ENCODE data around the gene ITPKB. TPM values are rescaled to one million over a fixed set of nuclear protein-coding genes. Genes with fewer than 3 reads are reported as not detected.
A peak's percentile ranks its signal among the peaks of the same experiment; 100 is the strongest.

The ITPKB gene
- total and polyA plus RNA-seq, 7 donors = 1.4 to 80.9 (median 52.4) TPM

- TF ChIP-seq POLR2AphosphoS5 (IDR thresholded peaks at IDR 0.05) (peak; percentile 69 to 91 (median 80)), POLR2A (IDR thresholded peaks at IDR 0.05) (peak in 1 of 2 donors; percentile 12), EP300 (IDR thresholded peaks at IDR 0.05) (peak; percentile 30 to 96 (median 64))
- TF ChIP-seq, protein P1, sequence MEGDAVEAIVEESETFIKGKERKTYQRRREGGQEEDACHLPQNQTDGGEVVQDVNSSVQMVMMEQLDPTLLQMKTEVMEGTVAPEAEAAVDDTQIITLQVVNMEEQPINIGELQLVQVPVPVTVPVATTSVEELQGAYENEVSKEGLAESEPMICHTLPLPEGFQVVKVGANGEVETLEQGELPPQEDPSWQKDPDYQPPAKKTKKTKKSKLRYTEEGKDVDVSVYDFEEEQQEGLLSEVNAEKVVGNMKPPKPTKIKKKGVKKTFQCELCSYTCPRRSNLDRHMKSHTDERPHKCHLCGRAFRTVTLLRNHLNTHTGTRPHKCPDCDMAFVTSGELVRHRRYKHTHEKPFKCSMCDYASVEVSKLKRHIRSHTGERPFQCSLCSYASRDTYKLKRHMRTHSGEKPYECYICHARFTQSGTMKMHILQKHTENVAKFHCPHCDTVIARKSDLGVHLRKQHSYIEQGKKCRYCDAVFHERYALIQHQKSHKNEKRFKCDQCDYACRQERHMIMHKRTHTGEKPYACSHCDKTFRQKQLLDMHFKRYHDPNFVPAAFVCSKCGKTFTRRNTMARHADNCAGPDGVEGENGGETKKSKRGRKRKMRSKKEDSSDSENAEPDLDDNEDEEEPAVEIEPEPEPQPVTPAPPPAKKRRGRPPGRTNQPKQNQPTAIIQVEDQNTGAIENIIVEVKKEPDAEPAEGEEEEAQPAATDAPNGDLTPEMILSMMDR (IDR thresholded peaks at IDR 0.05) = no peak
- Histone ChIP-seq H3K27me3 (no peaks in the 10 kb centered on the region), H3K4me1 (peaks cover 0 to 100% (median 58%) of the 10 kb centered on the region in 4 donors), H3K4me3 (no peak overlapping the region), H3K9me3 (no peaks in the 10 kb centered on the region), H3K36me3 (no peaks in the 10 kb centered on the region), H3K27ac (peak overlapping the region in 1 of 4 donors; percentile 90)
- intact Hi-C loops (cut with DNase I) = loop anchor here (2.0 kb wide), 1 partner anchor 13 kb away; no protein-coding TSS in a partner anchor
- DNase-seq = peak; percentile 97
- WGBS, 2 donors = 54 to 80% methylated on average over 13 of the region's 13 CpGs
These were observed 61.8 kb downstream of the ITPKB start for GRCh38 chr1:226677027-226678020.

DNA sequence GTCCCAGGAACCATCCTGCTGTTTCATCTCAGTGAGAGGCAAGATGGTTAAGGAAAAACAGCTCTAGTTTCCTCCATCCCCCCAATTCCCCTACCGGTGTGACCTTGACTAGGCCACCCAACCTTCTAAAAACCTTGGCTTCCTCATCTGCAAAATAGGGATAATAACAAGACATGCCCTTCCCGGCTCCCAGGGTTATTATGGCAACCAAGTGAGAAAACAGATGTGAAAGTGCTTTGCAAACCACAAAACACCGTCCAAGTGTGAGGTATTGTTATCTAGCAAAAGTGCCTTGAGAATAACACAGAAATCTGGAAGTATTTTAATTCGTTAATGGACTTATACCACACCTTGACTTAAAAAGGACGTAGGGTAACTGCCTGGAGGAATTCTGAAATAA is 62.7 kb downstream of the ITPKB start:
- Histone ChIP-seq H3K4me3 (no peak overlapping the region), H3K27me3 (no peaks in the 10 kb centered on the region), H3K36me3 (no peaks in the 10 kb centered on the region), H3K9me3 (no peaks in the 10 kb centered on the region), H3K4me1 (peaks cover 0 to 98% (median 50%) of the 10 kb centered on the region in 4 donors), H3K27ac (peak overlapping the region in 1 of 4 donors; percentile 90)
- WGBS, 2 donors = 41 to 74% methylated on average over 5 of the region's 5 CpGs
- peak; percentile 51 for DNase-seq
- TF ChIP-seq, protein P1 (IDR thresholded peaks at IDR 0.05) = no peak
- TF ChIP-seq POLR2A (IDR thresholded peaks at IDR 0.05) (no peak), POLR2AphosphoS5 (IDR thresholded peaks at IDR 0.05) (no peak), EP300 (IDR thresholded peaks at IDR 0.05) (no peak)
- intact Hi-C loops (cut with DNase I) = no loop called here

- Histone ChIP-seq H3K9me3 (no peaks in the 10 kb centered on the region), H3K36me3 (no peaks in the 10 kb centered on the region), H3K4me3 (no peak overlapping the region), H3K27ac (peak overlapping the region in 1 of 4 donors; percentile 90), H3K4me1 (peaks cover 0 to 98% (median 47%) of the 10 kb centered on the region in 4 donors), H3K27me3 (no peaks in the 10 kb centered on the region)
- TF ChIP-seq POLR2A (IDR thresholded peaks at IDR 0.05) (no peak), EP300 (IDR thresholded peaks at IDR 0.05) (no peak), POLR2AphosphoS5 (IDR thresholded peaks at IDR 0.05) (no peak)
- TF ChIP-seq, protein P1 (IDR thresholded peaks at IDR 0.05) = no peak
- 63 to 81% methylated on average over 7 of the region's 7 CpGs for WGBS, 2 donors
- intact Hi-C loops (cut with DNase I) = no loop called here
- peak; percentile 38 for DNase-seq
These were observed 63.2 kb downstream of the ITPKB start for GRCh38 chr1:226675715-226676357.

- H3K9me3 ChIP-seq = no peaks in the 10 kb centered on the region
- no peaks in the 10 kb centered on the region for H3K27me3 ChIP-seq
- intact Hi-C loops (cut with DNase I) = no loop called here
- H3K4me1 ChIP-seq = peaks cover 0 to 98% (median 43%) of the 10 kb centered on the region in 4 donors
- no peak overlapping the region for H3K4me3 ChIP-seq
- peak; percentile 85 for DNase-seq
- H3K27ac ChIP-seq = peak overlapping the region in 1 of 4 donors; percentile 90
- no peaks in the 10 kb centered on the region for H3K36me3 ChIP-seq
- 35 to 65% methylated on average over 17 of the region's 17 CpGs for WGBS, 2 donors
- peak in 1 of 4 donors; percentile 30 for TF ChIP-seq POLR2AphosphoS5 (IDR thresholded peaks at IDR 0.05)
- TF ChIP-seq POLR2A (IDR thresholded peaks at IDR 0.05) = no peak
These were observed 64.0 kb downstream of the ITPKB start for GRCh38 chr1:226674892-226675714.
